Superior temporal gyrus (tissue), 1 donor: ENCODE data around the gene SORCS2.

ENCODE experiments used
- DNase-seq: peaks from one replicate; pipeline ENCODE4 v3.0.0-alpha.2; 2016; ENCODE audit errors: extremely low spot score

The SORCS2 gene

GRCh38 chr4:7777871-7778509 is 585.7 kb downstream of the SORCS2 start:
- DNase-seq: no peak

DNA sequence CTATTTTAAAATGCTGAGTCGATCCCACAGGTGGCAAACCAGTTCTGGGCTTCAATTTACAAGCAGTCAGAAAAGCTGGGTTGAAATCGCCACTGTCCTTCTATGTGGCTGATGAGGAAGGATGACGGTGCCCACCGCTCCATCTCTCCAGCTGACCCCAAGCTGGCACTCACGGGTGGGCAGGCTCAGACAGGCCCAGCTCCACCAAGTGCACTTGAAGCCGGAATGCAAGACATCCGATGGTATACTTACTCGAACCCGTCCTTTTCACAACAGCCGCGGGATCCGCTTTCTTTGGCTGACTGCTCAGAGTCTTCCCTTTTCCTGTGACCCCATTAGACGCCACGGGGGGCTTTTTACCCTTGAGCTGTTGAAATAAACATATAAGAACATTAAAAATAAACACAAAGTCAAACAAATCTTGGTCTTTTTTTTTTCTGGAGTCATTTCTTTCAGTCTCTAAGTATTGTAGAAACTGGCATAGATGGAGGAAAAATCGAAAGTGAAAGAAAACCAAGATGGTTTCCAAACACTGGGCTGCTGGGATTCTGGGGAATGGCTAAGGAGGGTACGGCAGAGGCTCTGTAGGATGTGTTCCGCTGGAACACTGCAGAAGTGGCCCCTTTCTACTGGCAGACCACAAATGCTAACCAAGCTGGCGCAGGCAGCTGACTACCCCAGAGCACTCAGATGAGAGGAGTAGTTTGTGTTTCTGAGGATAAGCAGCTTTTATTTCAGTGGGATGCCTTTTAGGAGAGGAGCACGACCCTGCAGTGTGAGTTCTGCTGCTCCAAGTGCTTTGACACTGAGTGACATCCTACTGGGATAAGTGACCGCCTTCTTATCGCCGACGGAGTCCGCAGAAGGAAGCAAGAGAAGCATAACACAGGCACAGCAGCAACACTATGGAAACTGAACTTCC is 586.4 kb downstream of the SORCS2 start:
- no peak for DNase-seq

DNA sequence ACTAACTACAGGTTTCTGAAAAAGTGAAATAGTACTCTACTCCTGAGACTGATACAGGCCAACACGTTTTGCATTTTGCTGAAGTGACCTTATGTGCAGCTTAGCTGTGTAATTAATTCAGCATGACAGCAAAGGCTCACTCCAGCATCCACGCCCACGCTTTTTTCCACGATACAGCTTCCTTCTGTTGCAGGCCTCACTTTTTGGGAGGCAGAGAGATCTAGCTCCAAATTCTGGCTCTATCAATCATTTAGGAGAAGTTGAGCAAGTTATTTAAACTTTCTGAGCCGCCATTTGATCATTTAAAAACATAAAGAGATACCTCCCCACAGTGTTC is 587.1 kb downstream of the SORCS2 start:
- DNase-seq: no peak

- no peak for DNase-seq
Observed at GRCh38 chr4:7780751-7781348, 588.5 kb downstream of the SORCS2 start.

DNA sequence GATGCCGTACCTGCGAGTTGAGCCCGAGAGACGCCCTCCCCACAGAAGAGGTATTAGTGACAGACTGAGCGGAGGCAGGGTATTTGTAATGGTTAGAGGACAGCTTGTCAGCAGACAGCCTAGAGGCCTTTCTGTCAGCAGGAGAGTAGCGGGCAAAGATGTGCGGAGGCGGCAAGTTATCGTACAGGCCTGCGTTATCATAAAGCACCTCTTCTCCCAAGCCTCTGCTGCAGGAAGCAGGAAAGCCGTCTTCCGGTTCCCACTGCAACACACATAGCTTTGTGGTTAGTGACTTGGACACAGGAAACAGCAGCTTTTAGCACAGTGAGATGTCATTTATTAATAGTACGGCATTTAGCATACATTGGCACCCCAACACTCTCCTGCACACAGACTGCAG is 589.0 kb downstream of the SORCS2 start:
- no peak for DNase-seq

GRCh38 chr4:7781993-7782392 is 589.7 kb downstream of the SORCS2 start:
- DNase-seq: no peak

DNA sequence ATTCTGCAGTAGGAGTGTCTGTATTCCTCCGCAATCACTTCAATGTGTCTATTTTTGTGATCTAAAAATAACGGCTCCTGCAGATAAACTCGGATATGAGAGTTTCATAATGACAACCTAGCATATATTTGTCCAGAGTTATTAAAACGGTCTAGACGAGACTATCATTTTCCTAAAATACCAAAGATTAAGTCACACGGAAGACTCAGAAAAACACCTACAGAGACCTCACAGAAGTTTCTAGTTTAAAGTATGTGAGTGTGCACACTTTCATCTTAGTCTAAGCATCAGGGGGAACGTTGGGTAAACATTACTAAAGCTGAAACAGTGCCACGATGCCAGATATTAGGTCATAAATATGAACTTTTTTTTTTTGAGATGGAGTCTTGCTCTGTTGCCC is 590.4 kb downstream of the SORCS2 start:
- DNase-seq: no peak

GRCh38 chr4:7783541-7783940 is 591.2 kb downstream of the SORCS2 start:
- no peak for DNase-seq

DNA sequence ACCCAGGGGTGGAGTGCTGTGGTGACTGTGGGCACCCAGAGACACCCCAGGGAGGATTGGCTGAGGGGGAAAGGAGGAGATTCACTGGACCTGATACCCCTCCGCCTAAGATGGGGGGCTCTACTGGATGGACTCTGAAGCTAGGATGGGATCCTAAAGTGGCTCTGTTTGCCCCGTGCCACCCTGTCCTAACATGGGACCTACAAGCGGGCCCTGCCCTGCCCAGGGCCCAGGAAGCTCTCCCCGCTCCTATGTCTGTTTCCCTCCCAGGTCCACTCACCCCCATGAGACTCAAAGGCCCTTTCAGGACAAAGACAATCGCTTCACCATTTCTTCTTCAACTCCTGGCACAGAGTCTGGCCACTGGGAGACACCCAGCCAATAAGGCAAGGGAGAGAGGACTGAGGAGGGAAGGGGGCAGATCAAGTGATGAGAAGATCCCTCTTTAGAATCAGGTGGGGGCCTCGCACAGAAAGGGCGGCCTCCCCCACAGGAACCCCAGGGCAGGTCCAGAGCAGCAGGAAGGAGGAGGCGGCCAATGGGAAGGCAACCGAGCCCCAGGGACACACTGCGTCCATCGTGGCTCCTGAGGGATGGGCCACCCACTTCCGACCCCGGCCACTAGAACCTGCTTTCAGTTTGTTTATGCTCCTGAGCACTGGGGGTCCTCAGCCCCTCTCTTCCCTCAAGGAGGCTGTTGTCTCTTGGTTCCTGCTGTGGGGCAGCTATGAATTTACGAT is 592.0 kb downstream of the SORCS2 start:
- DNase-seq: no peak

DNA sequence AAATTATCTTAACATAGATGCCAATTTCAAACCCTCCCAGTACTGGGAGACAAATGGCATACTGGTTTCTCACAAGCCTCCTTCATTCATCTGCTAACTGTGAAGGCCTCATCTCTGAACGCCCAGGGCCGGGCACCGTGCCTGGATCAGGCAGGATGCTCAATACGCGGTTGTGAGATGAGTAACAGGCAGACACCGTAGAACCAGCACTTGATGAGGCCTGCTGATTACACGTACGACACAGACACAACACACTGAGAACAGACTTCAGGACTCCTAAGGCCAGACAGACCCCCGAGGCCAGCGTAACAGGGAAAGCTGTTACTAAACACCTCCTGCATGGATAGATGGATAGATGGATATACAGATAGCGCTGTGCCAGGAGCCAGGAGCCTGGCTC is 592.7 kb downstream of the SORCS2 start:
- no peak for DNase-seq

DNA sequence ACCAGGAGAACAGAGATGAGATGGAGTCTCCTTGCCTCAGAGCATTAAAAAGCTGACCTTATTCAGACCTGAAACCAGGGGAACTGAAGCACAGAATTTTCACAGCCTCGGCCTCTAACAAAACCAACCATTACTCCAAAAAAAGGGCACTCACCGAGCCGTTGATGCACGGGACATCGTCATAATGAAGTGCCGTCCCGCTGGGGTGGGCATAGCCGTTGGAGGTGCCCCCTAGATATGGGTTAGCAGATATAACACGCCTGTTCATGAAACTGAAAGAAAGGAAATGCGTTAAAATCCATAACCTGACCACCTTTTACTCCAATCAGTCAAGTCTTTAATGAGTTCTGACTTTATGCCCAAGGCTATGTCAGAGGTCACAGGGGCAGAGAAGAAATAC is 593.7 kb downstream of the SORCS2 start:
- DNase-seq: no peak

GRCh38 chr4:7786517-7786916 is 594.2 kb downstream of the SORCS2 start:
- DNase-seq: no peak

- no peak for DNase-seq
Observed at GRCh38 chr4:7787067-7787466, 594.7 kb downstream of the SORCS2 start.

DNA sequence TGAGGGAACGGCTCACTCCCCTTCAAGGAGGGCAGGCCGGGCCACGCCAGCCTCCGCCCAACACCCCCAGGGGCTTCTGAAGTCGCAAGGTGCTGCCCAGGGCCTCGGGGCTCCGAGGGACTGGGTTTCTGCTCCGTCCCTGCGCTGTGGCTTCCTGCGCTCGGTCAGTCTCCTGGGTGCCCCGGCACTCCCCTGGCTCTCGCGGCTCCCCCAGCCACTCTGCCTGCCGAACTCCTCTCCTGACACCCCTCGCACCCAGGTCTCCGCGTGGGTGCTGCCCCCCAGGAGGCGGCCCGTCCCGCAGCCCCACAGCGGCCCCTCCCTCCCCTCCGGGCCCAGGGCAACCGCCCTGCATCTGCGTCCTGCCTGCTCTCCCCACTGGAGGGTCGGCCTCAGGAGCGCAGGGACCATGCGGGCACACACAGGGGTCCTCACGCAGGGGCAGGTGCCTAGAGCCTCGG is 595.4 kb downstream of the SORCS2 start:
- no peak for DNase-seq

DNA sequence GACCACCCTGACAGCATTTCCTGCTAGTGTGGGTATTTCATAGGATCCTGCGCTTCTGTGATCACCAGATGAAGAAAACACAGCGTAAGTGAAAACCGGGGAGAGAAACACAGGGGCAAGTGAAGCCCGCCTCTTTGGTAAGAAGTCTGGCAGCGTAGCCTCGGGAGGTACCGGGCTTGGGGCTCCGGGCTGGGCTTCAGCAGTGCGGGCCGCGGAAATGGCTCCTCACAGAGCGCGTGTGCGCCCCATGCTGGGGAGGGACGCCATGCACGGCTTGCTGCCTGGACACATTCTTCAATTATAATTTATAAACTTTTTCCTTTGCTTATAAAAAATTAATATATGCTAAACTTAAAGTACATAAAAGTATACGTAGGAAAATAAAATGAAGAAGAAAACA is 595.9 kb downstream of the SORCS2 start:
- DNase-seq: no peak

- no peak for DNase-seq
Observed at GRCh38 chr4:7788694-7789425, 596.5 kb downstream of the SORCS2 start.

- no peak for DNase-seq
Observed at GRCh38 chr4:7790023-7790422, 597.7 kb downstream of the SORCS2 start.

GRCh38 chr4:7790999-7791398 is 598.7 kb downstream of the SORCS2 start:
- DNase-seq: no peak
